C4-2B (cell line): ENCODE measurements around the gene ENO3.

ENCODE experiments used
- CTCF ChIP-seq: fragments of 450-650 bp; conservative IDR thresholded peaks from 2 replicates; pipeline ENCODE4 v1.5.1; 2017; ENCODE audit warnings: mild to moderate bottlenecking
- ZFX ChIP-seq: fragments of 450-650 bp; IDR thresholded peaks from 2 replicates; pipeline ENCODE4 v1.6.1; 2017

- TF ChIP-seq CTCF = no peak
- no peak for TF ChIP-seq ZFX
Observed at GRCh38 chr17:4936436-4936835, 14.5 kb upstream of the ENO3 start.
